SU-DHL-6 (cell line): Measurements from ENCODE around the gene CCDC137.

Experiments used
- H2AFZ ChIP-seq: fragments of 200-600 bp; sonication (generic); 2 replicates; pipeline ENCODE4 v1.6.1; 2014; ENCODE audit warnings: low read depth, mild to moderate bottlenecking, moderate library complexity, mixed read lengths, antibody characterized with exemption, low read length; ENCODE audit not compliant: severe bottlenecking
- H3F3A ChIP-seq: fragments of 200-600 bp; shearing (Covaris generic); 2 replicates; pipeline ENCODE4 v1.6.0; 2016; ENCODE audit warnings: antibody characterized with exemption, mild to moderate bottlenecking; ENCODE audit not compliant: insufficient read depth
- H3K27ac ChIP-seq: fragments of 200-600 bp; sonication (generic); 2 replicates; pipeline ENCODE4 v1.5.1; 2016; ENCODE audit warnings: low read depth, mild to moderate bottlenecking, low read length, moderate library complexity, mixed read lengths
- H3K27me3 ChIP-seq: fragments of 200-600 bp; sonication (generic), shearing (Covaris generic); 2 replicates; pipeline ENCODE4 v1.6.0; 2014; ENCODE audit warnings: mild to moderate bottlenecking, low read length
- H3K36me3 ChIP-seq: fragments of 200-600 bp; sonication (generic); 2 replicates; pipeline ENCODE4 v1.6.1; 2014; ENCODE audit warnings: mild to moderate bottlenecking, low read length, mixed read lengths
- H3K4me2 ChIP-seq: fragments of 300-600, 200-600 bp; shearing (Covaris generic), sonication (generic); 2 replicates; pipeline ENCODE4 v1.6.0; 2014; ENCODE audit warnings: low read length, low read depth, mild to moderate bottlenecking; ENCODE audit not compliant: poor library complexity, severe bottlenecking
- H3K4me3 ChIP-seq: fragments of 200-600 bp; sonication (generic); 2 replicates; pipeline ENCODE4 v1.5.1; 2014; ENCODE audit warnings: antibody characterized with exemption, low read length, mild to moderate bottlenecking, mixed read lengths; ENCODE audit not compliant: insufficient read depth, poor library complexity, severe bottlenecking
- H3K79me2 ChIP-seq: fragments of 200-600 bp; sonication (generic); 2 replicates; pipeline ENCODE4 v1.6.1; 2014; ENCODE audit warnings: mild to moderate bottlenecking, low read length, moderate library complexity; ENCODE audit not compliant: insufficient read depth
- H3K9ac ChIP-seq: fragments of 200-600 bp; sonication (generic); 2 replicates; pipeline ENCODE4 v1.7.0; 2014; ENCODE audit warnings: mild to moderate bottlenecking, low read length
- H3K9me2 ChIP-seq: fragments of 200-600 bp; sonication (generic); replicated peaks from 2 replicates; pipeline ENCODE4 v1.6.1; 2014; ENCODE audit warnings: low read length; ENCODE audit not compliant: insufficient read depth
- H3K9me3 ChIP-seq: fragments of 200-600 bp; sonication (generic); 2 replicates; pipeline ENCODE4 v1.6.1; 2014; ENCODE audit warnings: low read length, mixed read lengths; ENCODE audit not compliant: insufficient read depth
- H4K20me1 ChIP-seq: fragments of 200-600 bp; sonication (generic); 2 replicates; pipeline ENCODE4 v1.6.1; 2014; ENCODE audit warnings: low read depth, mild to moderate bottlenecking, antibody characterized with exemption, low read length, moderate library complexity, mixed read lengths
- EZH2phosphoT487 ChIP-seq: fragments of 200-600 bp; sonication (generic), shearing (Covaris generic); conservative IDR thresholded peaks from 2 replicates; pipeline ENCODE4 v1.6.1; 2018; ENCODE audit warnings: mild to moderate bottlenecking, antibody characterized with exemption, low read length, moderate library complexity, mixed read lengths
- TF ChIP-seq, protein P1 (sequence below): fragments of 200-600 bp; sonication (generic); IDR thresholded peaks from one replicate; pipeline ENCODE4 v1.5.1; 2017; ENCODE audit warnings: antibody characterized with exemption, mild to moderate bottlenecking, low read length, moderate library complexity; ENCODE audit not compliant: insufficient read depth, poor library complexity, severe bottlenecking

CCDC137 gene

GRCh38 chr17:81695211-81695610, 28.7 kb downstream of the CCDC137 start:
- no peak overlapping the region for H3K4me2 ChIP-seq

GRCh38 chr17:81695801-81696200, 29.3 kb downstream of the CCDC137 start:
- Histone ChIP-seq H3K27ac (no peak overlapping the region), H3K79me2 (peaks cover 11% of the 10 kb centered on the region), H3K9ac (no peak overlapping the region), H3K9me3 (no peaks in the 10 kb centered on the region), H3K36me3 (peaks cover 2% of the 10 kb centered on the region; the same call in 1 of the 2 replicates), H3K4me2 (no peak overlapping the region), H3K4me3 (no peak overlapping the region), H4K20me1 (no peaks in the 10 kb centered on the region), H3K9me2 (no peaks in the 10 kb centered on the region), H3K27me3 (no peaks in the 10 kb centered on the region), H2AFZ (no peak overlapping the region), H3F3A (0 out of 2 replicates have a peak, but pooled peaks cover 12% of the 10 kb centered on the region)
- TF ChIP-seq, protein P1, sequence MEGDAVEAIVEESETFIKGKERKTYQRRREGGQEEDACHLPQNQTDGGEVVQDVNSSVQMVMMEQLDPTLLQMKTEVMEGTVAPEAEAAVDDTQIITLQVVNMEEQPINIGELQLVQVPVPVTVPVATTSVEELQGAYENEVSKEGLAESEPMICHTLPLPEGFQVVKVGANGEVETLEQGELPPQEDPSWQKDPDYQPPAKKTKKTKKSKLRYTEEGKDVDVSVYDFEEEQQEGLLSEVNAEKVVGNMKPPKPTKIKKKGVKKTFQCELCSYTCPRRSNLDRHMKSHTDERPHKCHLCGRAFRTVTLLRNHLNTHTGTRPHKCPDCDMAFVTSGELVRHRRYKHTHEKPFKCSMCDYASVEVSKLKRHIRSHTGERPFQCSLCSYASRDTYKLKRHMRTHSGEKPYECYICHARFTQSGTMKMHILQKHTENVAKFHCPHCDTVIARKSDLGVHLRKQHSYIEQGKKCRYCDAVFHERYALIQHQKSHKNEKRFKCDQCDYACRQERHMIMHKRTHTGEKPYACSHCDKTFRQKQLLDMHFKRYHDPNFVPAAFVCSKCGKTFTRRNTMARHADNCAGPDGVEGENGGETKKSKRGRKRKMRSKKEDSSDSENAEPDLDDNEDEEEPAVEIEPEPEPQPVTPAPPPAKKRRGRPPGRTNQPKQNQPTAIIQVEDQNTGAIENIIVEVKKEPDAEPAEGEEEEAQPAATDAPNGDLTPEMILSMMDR = no peak
- no peak for TF ChIP-seq EZH2phosphoT487

More at GRCh38 chr17:81695211-81695610, 28.7 kb downstream of the CCDC137 start:
- TF ChIP-seq EZH2phosphoT487 = no peak
- TF ChIP-seq, protein P1 = no peak
- Histone ChIP-seq H4K20me1 (no peaks in the 10 kb centered on the region), H3K9me2 (no peaks in the 10 kb centered on the region), H3K79me2 (0 out of 2 replicates have a peak, but pooled peaks cover 5% of the 10 kb centered on the region), H3K9me3 (no peaks in the 10 kb centered on the region), H3K27me3 (no peaks in the 10 kb centered on the region), H3F3A (0 out of 2 replicates have a peak, but pooled peaks cover 12% of the 10 kb centered on the region), H3K36me3 (peaks cover 2% of the 10 kb centered on the region; the same call in 1 of the 2 replicates), H2AFZ (no peak overlapping the region), H3K27ac (no peak overlapping the region), H3K4me3 (no peak overlapping the region), H3K9ac (no peak overlapping the region)

DNA sequence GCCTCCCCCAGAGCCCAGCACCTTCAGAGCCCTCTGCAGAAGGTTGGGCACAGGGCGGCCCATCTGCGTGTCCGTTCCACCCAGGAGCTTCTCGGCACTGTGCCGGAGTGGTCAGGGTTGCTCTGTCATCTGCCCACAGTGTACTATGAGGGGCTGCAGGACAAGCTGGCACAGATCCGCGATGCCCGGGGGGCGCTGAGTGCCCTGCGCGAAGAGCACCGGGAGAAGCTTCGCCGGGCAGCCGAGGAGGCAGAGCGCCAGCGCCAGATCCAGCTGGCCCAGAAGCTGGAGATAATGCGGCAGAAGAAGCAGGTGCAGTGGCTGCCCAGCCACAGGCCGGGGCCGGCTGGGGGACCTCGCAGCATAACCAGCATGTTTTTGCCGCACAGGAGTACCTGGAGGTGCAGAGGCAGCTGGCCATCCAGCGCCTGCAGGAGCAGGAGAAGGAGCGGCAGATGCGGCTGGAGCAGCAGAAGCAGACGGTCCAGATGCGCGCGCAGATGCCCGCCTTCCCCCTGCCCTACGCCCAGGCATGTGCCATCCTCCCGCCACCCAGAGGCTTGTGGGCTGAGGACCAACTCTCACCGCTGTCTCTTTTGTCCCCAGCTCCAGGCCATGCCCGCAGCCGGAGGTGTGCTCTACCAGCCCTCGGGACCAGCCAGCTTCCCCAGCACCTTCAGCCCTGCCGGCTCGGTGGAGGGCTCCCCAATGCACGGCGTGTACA, 29.8 kb downstream of the CCDC137 start:
- H3K36me3 ChIP-seq = peaks cover 2% of the 10 kb centered on the region; the same call in 1 of the 2 replicates

More for the DNA sequence above, 29.8 kb downstream of the CCDC137 start:
- Histone ChIP-seq H3K9me3 (no peaks in the 10 kb centered on the region), H4K20me1 (no peaks in the 10 kb centered on the region), H2AFZ (no peak overlapping the region), H3K9me2 (no peaks in the 10 kb centered on the region), H3K4me2 (no peak overlapping the region), H3K9ac (no peak overlapping the region), H3F3A (0 out of 2 replicates have a peak, but pooled peaks cover 12% of the 10 kb centered on the region), H3K4me3 (no peak overlapping the region), H3K79me2 (peaks cover 17% of the 10 kb centered on the region), H3K27ac (no peak overlapping the region), H3K27me3 (no peaks in the 10 kb centered on the region)
- no peak for TF ChIP-seq EZH2phosphoT487
- TF ChIP-seq, protein P1 = no peak
